Stomach (tissue), 9 donors: ENCODE measurements around the gene TEX29. TPM values are rescaled to one million over a fixed set of nuclear protein-coding genes. Genes with fewer than 3 reads are reported as not detected.
A peak's percentile ranks its signal among the peaks of the same experiment; 100 is the strongest.

Experiments
- DNase-seq, 2 donors: peaks; one replicate each; pipeline versions ENCODE4 v3.0.0 to v3.0.0-alpha.2; 2013 to 2019
- H3K27ac ChIP-seq, 5 donors: fragments of 200-600 bp in 4 of 5; sonication (generic) in 4 of 5; one replicate each; pipeline ENCODE4 v1.5.1; 2013 to 2019; ENCODE audit warnings: mild to moderate bottlenecking in 1 of 5, moderate library complexity in 1 of 5
- H3K27me3 ChIP-seq, 3 donors: fragments of 200-600 bp; sonication (generic); one replicate each; pipeline ENCODE4 v1.5.1; 2017 to 2019; ENCODE audit warnings: mixed run types in 1 of 3
- H3K36me3 ChIP-seq, 4 donors: fragments of 200-600 bp; sonication (generic); 1 replicate in 3 of 4; 2 replicates in 1 of 4; pipeline ENCODE4 v1.5.1; 2016 to 2019
- H3K4me1 ChIP-seq, 4 donors: fragments of 200-600 bp; sonication (generic); one replicate each; pipeline ENCODE4 v1.5.1; 2016 to 2019
- H3K4me3 ChIP-seq, 4 donors: fragments of 200-600 bp; sonication (generic) in 3 of 4; one replicate each; pipeline ENCODE4 v1.5.1; 2016 to 2019; ENCODE audit warnings: mild to moderate bottlenecking in 1 of 4
- H3K9me3 ChIP-seq, 4 donors: fragments of 200-600 bp; sonication (generic); one replicate each; pipeline ENCODE4 v1.5.1; 2016 to 2019
- CTCF ChIP-seq, 7 experiments: fragments of 450-650 bp in 4 of 7; fragments of 200-600 bp in 3 of 7; sonication (generic) in 3 of 7; IDR thresholded peaks; one replicate each; pipeline ENCODE4 v1.5.1; 2016 to 2019; ENCODE audit warnings: antibody characterized with exemption in 7 of 7, control low read depth in 2 of 7, mild to moderate bottlenecking in 1 of 7
- EP300 ChIP-seq: sonication (generic); formaldehyde crosslinking; IDR thresholded peaks from one replicate; pipeline ENCODE4 v1.6.1; 2017; ENCODE audit warnings: antibody characterized with exemption
- POLR2A ChIP-seq, 4 donors: fragments of 450-650 bp; IDR thresholded peaks; one replicate each; pipeline ENCODE4 v1.6.1; 2016; ENCODE audit warnings: antibody characterized with exemption in 4 of 4, control low read depth in 2 of 4, mild to moderate bottlenecking in 1 of 4, moderate library complexity in 1 of 4
- POLR2AphosphoS5 ChIP-seq, 3 donors: sonication (generic); formaldehyde crosslinking; IDR thresholded peaks; one replicate each; pipeline ENCODE4 v1.6.1; 2016; ENCODE audit warnings: antibody characterized with exemption in 3 of 3
- WGBS, 5 donors: extraction: QIAGEN DNeasy Blood & Tissue Kit in 3 of 5; methylation state at CpG; one replicate each; pipeline versions ENCODE4 v1.1.5 to v1.1.7; 2013 to 2018; 5-methylcytosine and 5-hydroxymethylcytosine counted together
- intact Hi-C: fragments of 100-400 bp; cut with DNase I; formaldehyde crosslinking; loops from one replicate; pipeline ENCODE4 v1.15.1; 2023; ENCODE audit warnings: low total_unique reads
- polyA plus RNA-seq, 3 donors: library from polyadenylated mRNA; stranded (reverse); fragments of 200-250 nt; gene quantifications; one replicate each; pipeline ENCODE4 v1.2.3, GENCODE V29; 2013
- total RNA-seq, 5 donors: library from RNA; depleted of rRNA; stranded (reverse); fragments of >200 nt; gene quantifications; one replicate each; pipeline versions ENCODE4 v1.1.0 to v1.2.3, GENCODE V29; 2014 to 2016
- donor health status: healthy with polysubstance abuse.
- donor health status: Bipolar disorder and iron deficiency.
- donor health status: healthy.

TEX29 gene
- total and polyA plus RNA-seq, 8 donors: 0.87 to 2.2 TPM; not detected in 6

DNA sequence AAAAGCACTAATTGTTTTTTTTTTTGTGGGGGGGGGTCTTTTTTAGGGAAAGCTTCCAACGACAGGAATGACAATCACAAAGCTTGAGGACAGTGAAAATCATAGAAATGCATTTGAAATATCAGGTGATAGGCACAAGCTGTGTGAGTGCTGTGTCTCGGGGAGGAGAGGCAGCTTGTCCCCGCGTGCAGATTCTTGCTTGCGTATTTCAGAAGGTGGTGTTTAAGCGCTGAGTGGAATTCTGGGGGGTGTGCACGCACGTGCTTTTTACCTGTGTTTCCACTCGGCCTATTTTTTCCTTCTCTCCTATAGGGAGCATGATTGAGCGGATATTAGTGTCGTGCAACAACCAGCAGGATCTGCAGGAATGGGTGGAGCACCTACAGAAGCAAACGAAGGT lies 40.2 kb upstream of the TEX29 start:
- no peak overlapping the region for H3K4me3 ChIP-seq
- no peak for DNase-seq
- peaks cover 0 to 30% (median 16%) of the 10 kb centered on the region in 4 donors for H3K4me1 ChIP-seq
- intact Hi-C loops: no loop called here
- 87 to 91% (median 89%) methylated on average over 12 of the region's 12 CpGs for WGBS, 5 donors
- no peaks in the 10 kb centered on the region for H3K27me3 ChIP-seq
- TF ChIP-seq CTCF (IDR thresholded peaks at IDR 0.05): no peak
- TF ChIP-seq POLR2AphosphoS5 (IDR thresholded peaks at IDR 0.05): no peak
- no peak for TF ChIP-seq POLR2A (IDR thresholded peaks at IDR 0.05)
- TF ChIP-seq EP300: no peak
- H3K36me3 ChIP-seq: peaks cover 39 to 97% (median 84%) of the 10 kb centered on the region in 4 donors
- no peaks in the 10 kb centered on the region for H3K9me3 ChIP-seq
- H3K27ac ChIP-seq: peak overlapping the region in 2 of 5 donors; percentile 73 to 84

DNA sequence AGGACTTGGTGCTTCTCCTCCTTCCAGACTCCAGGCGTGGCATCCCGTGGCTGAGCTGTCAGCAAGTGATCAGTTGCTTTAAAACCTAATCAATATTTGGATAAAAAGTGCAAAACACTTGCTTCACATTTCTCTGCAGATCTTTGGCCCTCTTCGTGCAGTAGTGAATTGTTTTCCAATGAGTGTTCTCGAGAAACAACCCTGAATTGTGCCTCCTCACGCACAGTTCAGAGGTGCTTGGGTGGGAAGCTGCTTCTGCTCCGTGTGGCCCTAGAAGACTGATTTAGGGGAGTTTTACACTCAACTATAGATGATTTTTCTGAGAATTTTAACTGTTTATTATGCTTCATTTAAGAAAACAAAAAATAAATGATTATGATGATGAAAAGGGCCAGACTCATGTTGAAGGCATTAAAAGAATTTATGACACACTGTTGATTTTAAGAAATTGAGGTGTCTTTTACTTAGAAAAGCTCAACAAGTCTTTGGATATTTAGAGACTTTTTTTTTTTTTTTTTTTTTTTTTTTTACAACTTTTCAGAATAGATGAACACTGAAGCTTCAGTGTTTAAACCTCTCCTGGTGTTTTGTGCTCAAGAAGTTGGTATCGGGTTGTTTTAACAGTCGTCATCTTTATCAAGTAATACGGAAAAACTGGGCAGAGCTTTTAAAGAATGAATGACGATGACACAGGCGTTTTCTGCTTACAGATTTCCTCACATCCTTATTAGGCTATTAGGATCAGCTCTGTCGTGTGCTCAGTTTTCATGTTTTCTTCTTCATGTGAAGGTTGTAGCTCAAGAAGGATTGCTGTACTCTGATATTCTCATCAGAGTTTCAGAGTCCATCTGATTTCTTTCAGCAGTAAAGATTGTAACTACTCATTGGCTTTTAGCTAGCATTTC lies 39.5 kb upstream of the TEX29 start:
- intact Hi-C loops: no loop called here
- H3K36me3 ChIP-seq: peaks cover 41 to 97% (median 84%) of the 10 kb centered on the region in 4 donors

GRCh38 chr13:111281751-111282311 lies 38.6 kb upstream of the TEX29 start:
- 50 to 79% (median 73%) methylated on average over 10 of the region's 10 CpGs for WGBS, 5 donors
- peak in 1 of 2 donors; percentile 69 for DNase-seq
- Histone ChIP-seq H3K27ac (peak overlapping the region in 4 of 5 donors; percentile 49 to 84 (median 66)), H3K9me3 (no peaks in the 10 kb centered on the region), H3K36me3 (peaks cover 49 to 97% (median 84%) of the 10 kb centered on the region in 4 donors), H3K4me1 (peaks cover 0 to 30% (median 16%) of the 10 kb centered on the region in 4 donors), H3K27me3 (no peaks in the 10 kb centered on the region), H3K4me3 (no peak overlapping the region)
- intact Hi-C loops: no loop called here
- TF ChIP-seq CTCF (IDR thresholded peaks at IDR 0.05) (no peak), POLR2A (IDR thresholded peaks at IDR 0.05) (no peak), EP300 (no peak), POLR2AphosphoS5 (IDR thresholded peaks at IDR 0.05) (peak in 1 of 3 donors; percentile 16)

More for the DNA sequence above, 39.5 kb upstream of the TEX29 start:
- TF ChIP-seq POLR2AphosphoS5 (IDR thresholded peaks at IDR 0.05) (no peak), EP300 (no peak), POLR2A (IDR thresholded peaks at IDR 0.05) (no peak), CTCF (IDR thresholded peaks at IDR 0.05) (no peak)
- H3K27me3 ChIP-seq: no peaks in the 10 kb centered on the region
- WGBS, 5 donors: 77 to 90% (median 81%) methylated on average over 12 of the region's 12 CpGs
- H3K9me3 ChIP-seq: no peaks in the 10 kb centered on the region
- no peak overlapping the region for H3K4me3 ChIP-seq
- peak overlapping the region in 4 of 5 donors; percentile 49 to 84 (median 66) for H3K27ac ChIP-seq
- peaks cover 0 to 30% (median 16%) of the 10 kb centered on the region in 4 donors for H3K4me1 ChIP-seq
- peak in 1 of 2 donors; percentile 38 for DNase-seq

GRCh38 chr13:111282425-111282824 lies 38.0 kb upstream of the TEX29 start:
- H3K27me3 ChIP-seq: no peaks in the 10 kb centered on the region
- 55 to 74% (median 67%) methylated on average over 5 of the region's 5 CpGs for WGBS, 5 donors
- H3K27ac ChIP-seq: peak overlapping the region in 4 of 5 donors; percentile 23 to 84 (median 66)
- H3K36me3 ChIP-seq: peaks cover 55 to 97% (median 85%) of the 10 kb centered on the region in 4 donors
- intact Hi-C loops: no loop called here
- TF ChIP-seq EP300: no peak
- peak in 1 of 3 donors; percentile 23 for TF ChIP-seq POLR2AphosphoS5 (IDR thresholded peaks at IDR 0.05)
- peaks cover 0 to 30% (median 16%) of the 10 kb centered on the region in 4 donors for H3K4me1 ChIP-seq
- DNase-seq: peak in 1 of 2 donors; percentile 38
- H3K4me3 ChIP-seq: no peak overlapping the region
- H3K9me3 ChIP-seq: no peaks in the 10 kb centered on the region
